Measurements from ENCODE around the gene SLC38A6. TPM values are rescaled to one million over a fixed set of nuclear protein-coding genes. Genes with fewer than 3 reads are reported as not detected.

The SLC38A6 gene
- polyA plus RNA-seq, 1 donor from 2014 or later, result 31.9 TPM

- H3K27ac ChIP-seq (ENCODE audit: low read length), result no peak overlapping the region
Observed at GRCh38 chr14:61089126-61089750, 108.2 kb downstream of the SLC38A6 start.

GRCh38 chr14:61090432-61091216 lies 109.6 kb downstream of the SLC38A6 start:
- no peak for TF ChIP-seq CTCF (IDR thresholded peaks at IDR 0.05; ENCODE audit: poor library complexity, severe bottlenecking)
- Histone ChIP-seq H3K9ac (ENCODE audit: low read length) (no peak overlapping the region), H3K9me3 (ENCODE audit: low read length) (no peaks in the 10 kb centered on the region), H3K27ac (ENCODE audit: low read length) (no peak overlapping the region), H3K36me3 (ENCODE audit: insufficient read depth, low read length) (no peaks in the 10 kb centered on the region), H3K27me3 (ENCODE audit: insufficient read depth, low read depth, low read length) (no peaks in the 10 kb centered on the region), H3K4me2 (ENCODE audit: low read length) (no peak overlapping the region), H3K79me2 (replicated peaks; ENCODE audit: insufficient read depth, low read length) (no peaks in the 10 kb centered on the region), H2AFZ (ENCODE audit: low read depth, low read length) (no peak overlapping the region), H4K20me1 (ENCODE audit: insufficient read depth) (no peaks in the 10 kb centered on the region), H3K9me2 (ENCODE audit: insufficient read depth, low read length) (no peaks in the 10 kb centered on the region), H3F3A (ENCODE audit: insufficient read depth, low read length, poor library complexity, severe bottlenecking) (no peaks in the 10 kb centered on the region), H3K4me3 (ENCODE audit: low read length) (no peak overlapping the region)

More at GRCh38 chr14:61089126-61089750, 108.2 kb downstream of the SLC38A6 start:
- Histone ChIP-seq H3K36me3 (ENCODE audit: insufficient read depth, low read length) (no peaks in the 10 kb centered on the region), H4K20me1 (ENCODE audit: insufficient read depth) (no peaks in the 10 kb centered on the region), H3K79me2 (replicated peaks; ENCODE audit: insufficient read depth, low read length) (no peaks in the 10 kb centered on the region), H3K9me3 (ENCODE audit: low read length) (no peaks in the 10 kb centered on the region), H3K4me2 (ENCODE audit: low read length) (no peak overlapping the region), H3K9me2 (ENCODE audit: insufficient read depth, low read length) (no peaks in the 10 kb centered on the region), H3K9ac (ENCODE audit: low read length) (no peak overlapping the region), H3K4me3 (ENCODE audit: low read length) (no peak overlapping the region), H3F3A (ENCODE audit: insufficient read depth, low read length, poor library complexity, severe bottlenecking) (no peaks in the 10 kb centered on the region), H3K27me3 (ENCODE audit: insufficient read depth, low read depth, low read length) (no peaks in the 10 kb centered on the region), H2AFZ (ENCODE audit: low read depth, low read length) (no peak overlapping the region)
- no peak for TF ChIP-seq MXI1 (conservative IDR thresholded peaks at IDR 0.05; ENCODE audit: poor library complexity, severe bottlenecking)
- no peak for TF ChIP-seq POLR2AphosphoS5 (IDR thresholded peaks at IDR 0.05)
- TF ChIP-seq EZH2 (IDR thresholded peaks at IDR 0.05; ENCODE audit: borderline replicate concordance, insufficient read depth, low read length, poor library complexity, severe bottlenecking), result no peak
- TF ChIP-seq CTCF (IDR thresholded peaks at IDR 0.05; ENCODE audit: poor library complexity, severe bottlenecking), result no peak
- TF ChIP-seq RAD21 (conservative IDR thresholded peaks at IDR 0.05), result no peak
- no peak for TF ChIP-seq SMC3 (conservative IDR thresholded peaks at IDR 0.05; ENCODE audit: poor library complexity)
- no peak for TF ChIP-seq EP300 (conservative IDR thresholded peaks at IDR 0.05; ENCODE audit: poor library complexity, severe bottlenecking)
- no peak for TF ChIP-seq TAF1 (IDR thresholded peaks at IDR 0.05; ENCODE audit: low read depth)

Data from neural cell (in vitro differentiated cells).